Progenitor cell of endocrine pancreas (in vitro differentiated cells): ENCODE results near the gene PSMB7. TPM values are rescaled to one million over a fixed set of nuclear protein-coding genes. Genes with fewer than 3 reads are reported as not detected.

Source experiments
- DNase-seq: peaks from one replicate; pipeline ENCODE4 v3.0.0; 2021; ENCODE audit warnings: low spot score; ENCODE audit not compliant: unreplicated experiment
- H3K27ac Mint-ChIP-seq: 2 replicates; pipeline ENCODE4 v1.8.0; 2021; ENCODE audit warnings: mild to moderate bottlenecking, moderate library complexity, mixed read lengths
- H3K27me3 Mint-ChIP-seq: 2 replicates; pipeline ENCODE4 v1.8.0; 2021; ENCODE audit warnings: mixed read lengths
- H3K36me3 Mint-ChIP-seq: 2 replicates; pipeline ENCODE4 v1.8.0; 2022; ENCODE audit warnings: mixed read lengths; ENCODE audit not compliant: insufficient read depth
- H3K4me1 Mint-ChIP-seq: 2 replicates; pipeline ENCODE4 v1.8.0; 2021; ENCODE audit warnings: low read depth, mixed read lengths
- H3K4me3 Mint-ChIP-seq: 2 replicates; pipeline ENCODE4 v1.8.0; 2021; ENCODE audit warnings: low read depth, mild to moderate bottlenecking, moderate library complexity, mixed read lengths
- H3K9me3 Mint-ChIP-seq: 2 replicates; pipeline ENCODE4 v1.8.0; 2021; ENCODE audit warnings: low read depth, mixed read lengths
- CTCF ChIP-seq: fragments of 200-600 bp; sonication (generic); IDR thresholded peaks from one replicate; pipeline ENCODE4 v1.5.0; 2021; ENCODE audit warnings: antibody characterized with exemption, mild to moderate bottlenecking; ENCODE audit not compliant: unreplicated experiment
- total RNA-seq: library from RNA; stranded (reverse); gene quantifications from 2 replicates; pipeline ENCODE4 v1.2.1, GENCODE V29; 2021

PSMB7 gene
- total RNA-seq, 1 donor from 2014 or later, result 144 TPM

GRCh38 chr9:124452841-124453585 lies 37.8 kb upstream of the PSMB7 start:
- Mint-ChIP-seq H3K9me3 (no peaks in the 10 kb centered on the region), H3K4me3 (no peak overlapping the region), H3K36me3 (no peaks in the 10 kb centered on the region), H3K27me3 (peaks cover 60% of the 10 kb centered on the region), H3K4me1 (peaks cover 4% of the 10 kb centered on the region), H3K27ac (no peak overlapping the region)
- TF ChIP-seq CTCF, result no peak
- DNase-seq, result no peak

DNA sequence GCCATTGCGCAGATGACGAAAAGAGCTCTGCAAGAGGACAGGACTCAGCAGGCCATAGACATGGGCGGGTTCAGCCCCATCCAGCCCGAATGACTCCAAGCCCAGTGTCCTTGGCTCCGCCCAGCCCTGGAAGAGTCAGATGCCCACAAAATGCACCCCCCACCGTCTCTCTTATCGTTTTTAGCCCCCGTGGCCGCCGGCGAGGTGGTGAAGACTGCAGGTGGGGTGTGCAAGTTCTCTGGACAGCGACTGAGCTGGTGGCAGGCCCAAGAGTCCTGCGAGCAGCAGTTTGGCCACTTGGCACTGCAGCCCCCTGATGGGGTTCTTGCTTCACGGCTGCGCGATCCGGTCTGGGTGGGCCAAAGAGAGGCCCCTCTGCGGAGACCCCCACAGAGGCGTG lies 37.1 kb upstream of the PSMB7 start:
- no peaks in the 10 kb centered on the region for H3K36me3 Mint-ChIP-seq
- no peak overlapping the region for H3K27ac Mint-ChIP-seq
- H3K4me1 Mint-ChIP-seq, result peaks cover 4% of the 10 kb centered on the region
- DNase-seq, result no peak
- no peak overlapping the region for H3K4me3 Mint-ChIP-seq
- no peaks in the 10 kb centered on the region for H3K9me3 Mint-ChIP-seq
- no peak for TF ChIP-seq CTCF
- H3K27me3 Mint-ChIP-seq, result peaks cover 60% of the 10 kb centered on the region

GRCh38 chr9:124450931-124451661 lies 35.9 kb upstream of the PSMB7 start:
- peaks cover 4% of the 10 kb centered on the region for H3K4me1 Mint-ChIP-seq
- TF ChIP-seq CTCF, result no peak
- H3K9me3 Mint-ChIP-seq, result no peaks in the 10 kb centered on the region
- H3K27me3 Mint-ChIP-seq, result peaks cover 56% of the 10 kb centered on the region
- no peak overlapping the region for H3K4me3 Mint-ChIP-seq
- H3K36me3 Mint-ChIP-seq, result no peaks in the 10 kb centered on the region
- no peak overlapping the region for H3K27ac Mint-ChIP-seq
- DNase-seq, result no peak

DNA sequence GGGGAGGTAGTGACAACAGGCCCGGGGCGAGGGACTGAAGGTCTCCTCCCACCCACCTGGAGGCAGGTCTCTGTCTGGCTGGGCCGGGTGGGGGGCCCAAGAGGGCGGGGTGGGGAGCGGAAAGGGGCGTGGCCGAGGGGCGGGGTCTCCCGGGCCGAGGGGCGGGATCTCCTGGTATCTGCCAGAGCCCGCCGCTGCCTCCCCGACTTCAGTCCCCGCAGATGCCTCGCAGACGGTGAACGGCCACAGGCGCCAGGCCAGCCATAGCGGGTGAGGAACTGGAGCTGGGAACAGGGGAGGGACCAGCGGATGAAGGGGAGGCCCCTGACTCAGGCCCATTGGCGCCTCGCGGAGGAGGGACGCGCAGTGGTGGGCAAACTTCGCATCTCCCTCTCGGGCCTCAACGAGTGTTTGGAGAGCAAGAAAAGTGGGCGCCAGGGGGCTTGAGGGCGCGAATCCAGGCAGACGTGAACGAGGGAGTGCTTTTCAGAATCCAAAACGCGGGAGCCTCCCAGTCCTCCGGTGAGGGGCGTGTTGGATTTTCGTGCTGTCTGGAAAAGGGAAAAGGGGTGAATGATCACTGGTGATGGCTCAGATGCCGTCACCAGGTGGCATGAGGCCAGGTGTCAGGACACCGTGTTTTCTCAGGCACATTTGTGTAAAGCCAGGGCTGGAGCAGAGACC lies 35.1 kb upstream of the PSMB7 start, which contains the start of gene ADGRD2:
TSS of gene ADGRD2 (plus strand) at position 211 of the 684 bp plus-strand sequence. CDS start 1,216 bp downstream, outside the sequence.
- Mint-ChIP-seq H3K36me3 (no peaks in the 10 kb centered on the region), H3K4me3 (peak within 1 kb of the TSS; percentile 53), H3K27me3 (peaks cover 51% of the 10 kb centered on the region), H3K27ac (no peak within 1 kb of the TSS), H3K9me3 (no peaks in the 10 kb centered on the region), H3K4me1 (peaks cover 4% of the 10 kb centered on the region)
- TF ChIP-seq CTCF, result no peak
- DNase-seq, result peak; percentile 39
